Bronchial epithelial cell (primary cell): ENCODE results near the gene ST6GALNAC4. TPM values are rescaled to one million over a fixed set of nuclear protein-coding genes. Genes with fewer than 3 reads are reported as not detected.

Experiments
- DNase-seq: peaks from one replicate; pipeline ENCODE4 v3.0.0-alpha.2; 2010; ENCODE audit warnings: low read depth
- FAIRE-seq: peaks from 2 replicates; lab custom pipeline; 2011; peaks lifted over from hg19 to GRCh38; lab: Jason Lieb, UNC
- H3K27me3 ChIP-seq: 2 replicates; pipeline ENCODE4 v1.5.1; 2011; ENCODE audit warnings: low read length; ENCODE audit not compliant: control insufficient read depth, insufficient read depth
- H3K36me3 ChIP-seq: 2 replicates; pipeline ENCODE4 v1.5.1; 2011; ENCODE audit warnings: low read length; ENCODE audit not compliant: control insufficient read depth, insufficient read depth
- H3K4me3 ChIP-seq: 2 replicates; pipeline ENCODE4 v1.5.1; 2011; ENCODE audit warnings: mild to moderate bottlenecking, low read depth, low read length, control low read depth
- CTCF ChIP-seq: IDR thresholded peaks from 2 replicates; pipeline ENCODE4 v1.5.1; 2011; ENCODE audit warnings: mild to moderate bottlenecking, moderate library complexity, low read length, control low read depth, inconsistent platforms; ENCODE audit not compliant: insufficient read depth, severe bottlenecking
- total RNA-seq: library from RNA; depleted of rRNA; stranded (reverse); fragments of >200 nt; gene quantifications from 2 replicates; pipeline ENCODE4 v1.2.1, GENCODE V29; 2014

ST6GALNAC4 gene
- total RNA-seq, 1 donor from 2014 or later: 21.3 TPM

DNA sequence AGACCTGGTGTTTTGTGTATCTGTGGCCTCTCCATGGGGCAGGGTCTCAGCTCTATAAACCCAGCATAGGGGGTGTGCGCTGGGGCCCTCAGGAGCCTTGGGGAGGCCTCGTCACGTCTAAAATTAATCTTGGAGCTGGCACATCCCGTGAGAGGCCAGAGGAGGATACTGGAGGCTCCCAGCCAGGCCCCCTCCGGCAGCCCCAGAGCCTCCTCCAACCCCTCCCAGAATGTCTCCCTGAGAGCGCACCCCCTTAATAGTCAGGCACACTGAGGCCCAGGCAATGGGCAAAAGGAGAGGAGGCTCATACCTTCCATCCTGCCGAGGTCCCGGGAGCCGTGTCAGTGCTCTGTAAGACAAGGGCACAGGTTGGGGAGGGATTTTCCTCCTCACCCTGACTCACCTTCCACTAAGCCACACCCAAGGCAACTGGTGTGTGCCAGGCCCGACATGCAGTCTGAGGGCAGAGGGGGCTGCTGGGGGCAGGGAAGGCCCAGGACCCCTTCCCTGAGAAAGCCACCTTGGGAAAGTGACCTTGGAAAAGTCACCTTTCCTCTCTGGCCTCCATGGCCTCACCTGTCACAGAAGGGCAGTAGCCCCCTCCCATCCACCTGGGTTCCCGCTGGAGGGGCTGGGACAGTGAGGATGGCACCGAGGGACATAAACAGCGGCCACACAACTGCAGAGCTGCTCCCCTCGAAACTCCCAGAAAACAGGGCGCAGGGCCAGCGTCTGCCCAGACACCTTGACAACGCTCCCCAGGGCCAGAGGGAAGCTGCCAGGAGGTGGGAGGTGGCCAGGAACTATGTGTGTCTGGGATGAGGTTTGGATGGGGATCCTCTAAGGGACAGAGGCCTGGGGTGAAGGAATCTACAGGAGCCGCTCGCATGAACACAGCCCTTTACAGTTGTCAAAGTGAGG, 42.3 kb downstream of the ST6GALNAC4 start:
- TF ChIP-seq CTCF: no peak
- FAIRE-seq (no peak), DNase-seq (peak; percentile 70)
- no peaks in the 10 kb centered on the region for H3K27me3 ChIP-seq
- peaks cover 5% of the 10 kb centered on the region for H3K36me3 ChIP-seq
- no peak overlapping the region for H3K4me3 ChIP-seq

DNA sequence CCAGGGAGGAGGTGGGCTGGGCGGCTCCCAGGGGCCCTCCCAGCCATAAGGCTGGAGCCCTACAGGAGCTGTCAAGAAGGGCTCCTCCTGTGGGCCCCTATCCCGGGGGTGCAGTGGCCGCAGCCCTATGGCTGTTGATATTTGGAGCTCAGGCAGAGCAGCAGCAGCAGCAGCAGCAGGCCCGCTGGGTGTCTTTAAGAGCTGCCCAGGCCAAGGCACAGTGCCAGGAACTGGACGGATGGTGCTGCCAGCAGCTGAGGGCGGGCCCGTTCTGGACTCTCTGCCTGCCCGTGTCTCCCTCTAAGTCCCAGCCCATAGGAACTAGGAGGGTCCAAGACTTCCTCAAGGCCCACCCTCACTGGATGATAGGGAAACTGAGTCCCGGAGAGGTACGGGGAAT, 43.0 kb downstream of the ST6GALNAC4 start:
- FAIRE-seq (no peak), DNase-seq (no peak)
- TF ChIP-seq CTCF: no peak
- H3K4me3 ChIP-seq: no peak overlapping the region
- no peaks in the 10 kb centered on the region for H3K27me3 ChIP-seq
- H3K36me3 ChIP-seq: peaks cover 5% of the 10 kb centered on the region

DNA sequence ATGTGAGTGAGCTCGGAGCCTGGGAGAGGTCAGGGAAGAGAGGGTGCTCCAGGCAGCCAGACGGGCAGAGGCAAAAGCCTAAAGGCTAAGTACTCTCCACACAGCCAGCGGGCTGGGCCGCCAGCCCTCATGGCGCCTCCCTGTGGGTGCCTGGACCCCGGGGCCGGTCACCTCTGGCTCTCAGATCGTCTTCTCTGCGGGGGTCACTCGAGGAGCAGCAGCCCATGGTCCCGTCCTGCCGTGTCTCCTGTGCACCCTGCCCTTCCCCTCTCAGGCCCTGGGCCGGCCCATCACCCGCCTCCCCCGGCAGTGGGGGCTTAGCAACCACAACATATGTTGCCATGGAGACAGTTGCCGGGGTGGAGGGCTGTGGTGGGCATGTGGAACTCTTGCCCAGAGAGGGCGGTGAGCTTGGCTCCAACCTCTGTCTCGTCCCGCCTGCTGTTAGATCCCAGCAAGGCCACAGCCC, 43.6 kb downstream of the ST6GALNAC4 start:
- Histone ChIP-seq H3K4me3 (no peak overlapping the region), H3K27me3 (no peaks in the 10 kb centered on the region), H3K36me3 (peaks cover 5% of the 10 kb centered on the region)
- DNase-seq (no peak), FAIRE-seq (no peak)
- no peak for TF ChIP-seq CTCF

- no peak for TF ChIP-seq CTCF
- DNase-seq (no peak), FAIRE-seq (no peak)
- Histone ChIP-seq H3K27me3 (no peaks in the 10 kb centered on the region), H3K36me3 (peaks cover 7% of the 10 kb centered on the region), H3K4me3 (no peak overlapping the region)
Observed at GRCh38 chr9:127872369-127873222, 44.2 kb downstream of the ST6GALNAC4 start.

DNA sequence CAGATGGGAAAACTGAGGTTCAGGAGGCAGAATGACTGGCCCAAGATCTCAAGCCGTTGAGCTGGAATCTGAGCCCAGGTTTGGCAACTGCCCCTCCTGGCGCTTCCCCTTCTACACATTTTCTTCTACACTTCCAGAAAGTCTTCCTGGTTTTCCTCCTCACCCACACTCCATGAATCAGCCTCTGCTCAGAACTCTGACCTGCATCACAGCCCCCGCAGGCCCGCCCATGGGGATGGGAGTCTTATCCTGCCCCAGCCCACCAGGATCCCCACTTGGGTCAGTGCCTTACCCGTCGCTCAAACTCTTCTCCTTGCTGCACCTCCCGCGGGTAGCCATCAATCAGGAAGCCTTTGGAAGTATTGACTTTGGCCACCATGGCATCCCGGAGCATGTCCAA, 45.3 kb downstream of the ST6GALNAC4 start:
- H3K27me3 ChIP-seq: no peaks in the 10 kb centered on the region
- peaks cover 8% of the 10 kb centered on the region for H3K36me3 ChIP-seq
- DNase-seq: no peak
- FAIRE-seq: no peak
- TF ChIP-seq CTCF: no peak
- H3K4me3 ChIP-seq: no peak overlapping the region
